ENCODE data around the gene KIAA1671. TPM values are rescaled to one million over a fixed set of nuclear protein-coding genes. Genes with fewer than 3 reads are reported as not detected.

KIAA1671 gene
- polyA plus RNA-seq, 1 of the 3 experiments (the other 2 are of a cell fraction) = 7.4 TPM

GRCh38 chr22:24935771-24936483, 16.6 kb upstream of the KIAA1671 start:
- no peak overlapping the region for H3K4me3 ChIP-seq (ENCODE audit: low read depth in 2 of 2, low read length in 1 of 2)
- no peaks in the 10 kb centered on the region for H3K9me3 ChIP-seq
- H2AFZ ChIP-seq (ENCODE audit: low read depth) = no peak overlapping the region
- no peak overlapping the region for H3K9ac ChIP-seq
- ChIA-PET POLR2A (no interaction called here), CTCF (interaction anchor here (1.2 to 20.1 kb wide), 2 partner anchors 119 to 132 kb away, joined by 3 to 513 read pairs; no protein-coding TSS in a partner anchor)
- no peak overlapping the region for H3K4me2 ChIP-seq
- no peaks in the 10 kb centered on the region for H4K20me1 ChIP-seq (ENCODE audit: insufficient read depth)
- TF ChIP-seq, protein P1, sequence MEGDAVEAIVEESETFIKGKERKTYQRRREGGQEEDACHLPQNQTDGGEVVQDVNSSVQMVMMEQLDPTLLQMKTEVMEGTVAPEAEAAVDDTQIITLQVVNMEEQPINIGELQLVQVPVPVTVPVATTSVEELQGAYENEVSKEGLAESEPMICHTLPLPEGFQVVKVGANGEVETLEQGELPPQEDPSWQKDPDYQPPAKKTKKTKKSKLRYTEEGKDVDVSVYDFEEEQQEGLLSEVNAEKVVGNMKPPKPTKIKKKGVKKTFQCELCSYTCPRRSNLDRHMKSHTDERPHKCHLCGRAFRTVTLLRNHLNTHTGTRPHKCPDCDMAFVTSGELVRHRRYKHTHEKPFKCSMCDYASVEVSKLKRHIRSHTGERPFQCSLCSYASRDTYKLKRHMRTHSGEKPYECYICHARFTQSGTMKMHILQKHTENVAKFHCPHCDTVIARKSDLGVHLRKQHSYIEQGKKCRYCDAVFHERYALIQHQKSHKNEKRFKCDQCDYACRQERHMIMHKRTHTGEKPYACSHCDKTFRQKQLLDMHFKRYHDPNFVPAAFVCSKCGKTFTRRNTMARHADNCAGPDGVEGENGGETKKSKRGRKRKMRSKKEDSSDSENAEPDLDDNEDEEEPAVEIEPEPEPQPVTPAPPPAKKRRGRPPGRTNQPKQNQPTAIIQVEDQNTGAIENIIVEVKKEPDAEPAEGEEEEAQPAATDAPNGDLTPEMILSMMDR (IDR thresholded peaks at IDR 0.05) = no peak
- no peak for TF ChIP-seq POLR2AphosphoS5 (IDR thresholded peaks at IDR 0.05; ENCODE audit: low read depth, low read length)
- TF ChIP-seq, protein P2, sequence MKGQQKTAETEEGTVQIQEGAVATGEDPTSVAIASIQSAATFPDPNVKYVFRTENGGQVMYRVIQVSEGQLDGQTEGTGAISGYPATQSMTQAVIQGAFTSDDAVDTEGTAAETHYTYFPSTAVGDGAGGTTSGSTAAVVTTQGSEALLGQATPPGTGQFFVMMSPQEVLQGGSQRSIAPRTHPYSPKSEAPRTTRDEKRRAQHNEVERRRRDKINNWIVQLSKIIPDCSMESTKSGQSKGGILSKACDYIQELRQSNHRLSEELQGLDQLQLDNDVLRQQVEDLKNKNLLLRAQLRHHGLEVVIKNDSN (IDR thresholded peaks at IDR 0.05; ENCODE audit: borderline replicate concordance, low read depth) = no peak
- no peak for TF ChIP-seq FOSL2 (IDR thresholded peaks at IDR 0.05; ENCODE audit: borderline replicate concordance, low read depth)
- TF ChIP-seq FOXM1 (IDR thresholded peaks at IDR 0.05; ENCODE audit: low read depth) = no peak
- no peak for TF ChIP-seq NFIC (IDR thresholded peaks at IDR 0.05; ENCODE audit: borderline replicate concordance)
- TF ChIP-seq TAF1 (IDR thresholded peaks at IDR 0.05; ENCODE audit: borderline replicate concordance, low read depth, low read length) = no peak
- no peak for TF ChIP-seq GATA2 (CRISPR knock-in tag; IDR thresholded peaks at IDR 0.05)
- TF ChIP-seq JUND (IDR thresholded peaks at IDR 0.05) = no peak
- TF ChIP-seq RFX5 (IDR thresholded peaks at IDR 0.05; ENCODE audit: low read length) = no peak
- no peak for TF ChIP-seq GABPA (IDR thresholded peaks at IDR 0.05; ENCODE audit: low read depth)
- TF ChIP-seq, protein P3, sequence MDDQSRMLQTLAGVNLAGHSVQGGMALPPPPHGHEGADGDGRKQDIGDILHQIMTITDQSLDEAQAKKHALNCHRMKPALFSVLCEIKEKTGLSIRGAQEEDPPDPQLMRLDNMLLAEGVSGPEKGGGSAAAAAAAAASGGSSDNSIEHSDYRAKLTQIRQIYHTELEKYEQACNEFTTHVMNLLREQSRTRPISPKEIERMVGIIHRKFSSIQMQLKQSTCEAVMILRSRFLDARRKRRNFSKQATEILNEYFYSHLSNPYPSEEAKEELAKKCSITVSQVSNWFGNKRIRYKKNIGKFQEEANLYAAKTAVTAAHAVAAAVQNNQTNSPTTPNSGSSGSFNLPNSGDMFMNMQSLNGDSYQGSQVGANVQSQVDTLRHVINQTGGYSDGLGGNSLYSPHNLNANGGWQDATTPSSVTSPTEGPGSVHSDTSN (IDR thresholded peaks at IDR 0.05) = no peak
- TF ChIP-seq TCF12 (IDR thresholded peaks at IDR 0.05) = no peak
- no peak for TF ChIP-seq MAX (IDR thresholded peaks at IDR 0.05; ENCODE audit: low read depth)
- TF ChIP-seq EP300 (IDR thresholded peaks at IDR 0.05; ENCODE audit: borderline replicate concordance in 1 of 2, low read depth in 1 of 2, low read length in 1 of 2) = no peak
- no peak for TF ChIP-seq ZBTB33 (IDR thresholded peaks at IDR 0.05; ENCODE audit: borderline replicate concordance, low read depth)
- TF ChIP-seq FOXJ3 (CRISPR knock-in tag; IDR thresholded peaks at IDR 0.05) = no peak
- no peak overlapping the region for H3K27ac ChIP-seq (ENCODE audit: low read depth in 2 of 2, low read length in 1 of 2)
- H3K27me3 ChIP-seq (ENCODE audit: insufficient read depth) = peaks cover 12% of the 10 kb centered on the region; the same call in 1 of the 2 replicates
- no peaks in the 10 kb centered on the region for H3F3A ChIP-seq (replicated peaks; ENCODE audit: insufficient read depth)
- H3K36me3 ChIP-seq (replicated peaks in 1 of 2; ENCODE audit: control insufficient read depth in 1 of 2, insufficient read depth in 2 of 2, low read length in 1 of 2) = no peaks in the 10 kb centered on the region
- no peaks in the 10 kb centered on the region for H3K9me2 ChIP-seq
- H3K79me2 ChIP-seq (ENCODE audit: insufficient read depth) = no peaks in the 10 kb centered on the region
- DNase-seq = no peak
- H3K4me1 ChIP-seq (ENCODE audit: control insufficient read depth in 1 of 2, insufficient read depth in 2 of 2, low read depth in 1 of 2, low read length in 1 of 2) = peaks cover 0 to 3% of the 10 kb centered on the region in 2 experiments; a peak in 1 of 4 replicates
